Measurements from ENCODE around the gene PBX1. TPM values are rescaled to one million over a fixed set of nuclear protein-coding genes. Genes with fewer than 3 reads are reported as not detected.

The PBX1 gene
- total RNA-seq, 1 donor from 2014 or later: 4.8 TPM

GRCh38 chr1:164563721-164564360 is 4.9 kb downstream of the PBX1 start:
- no peak for DNase-seq (ENCODE audit: low read depth, low spot score)

- no peak for DNase-seq (ENCODE audit: low read depth, low spot score)
Observed at GRCh38 chr1:164564378-164564777, 5.4 kb downstream of the PBX1 start.

GRCh38 chr1:164565357-164565756 is 6.4 kb downstream of the PBX1 start:
- no peak for DNase-seq (ENCODE audit: low read depth, low spot score)

DNA sequence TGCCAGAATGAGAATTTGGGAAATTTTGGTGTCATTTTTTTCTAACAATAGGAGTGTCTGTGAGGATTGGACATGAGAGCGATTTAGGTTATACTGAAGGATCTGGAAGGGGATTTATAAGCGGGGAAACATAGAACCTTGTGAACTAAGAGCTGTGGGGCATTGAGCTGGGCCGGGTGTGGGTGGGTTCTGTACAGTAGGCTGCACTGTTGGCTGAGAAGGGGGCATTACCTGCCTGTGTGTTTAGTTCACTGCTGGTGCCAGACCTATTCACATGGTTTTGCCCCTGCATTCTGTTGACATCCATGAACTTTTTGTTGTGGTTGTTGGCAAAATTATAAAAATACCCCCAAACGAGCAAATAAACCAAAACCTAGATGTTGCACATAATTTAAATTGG is 8.8 kb downstream of the PBX1 start:
- no peak for DNase-seq (ENCODE audit: low read depth, low spot score)

DNA sequence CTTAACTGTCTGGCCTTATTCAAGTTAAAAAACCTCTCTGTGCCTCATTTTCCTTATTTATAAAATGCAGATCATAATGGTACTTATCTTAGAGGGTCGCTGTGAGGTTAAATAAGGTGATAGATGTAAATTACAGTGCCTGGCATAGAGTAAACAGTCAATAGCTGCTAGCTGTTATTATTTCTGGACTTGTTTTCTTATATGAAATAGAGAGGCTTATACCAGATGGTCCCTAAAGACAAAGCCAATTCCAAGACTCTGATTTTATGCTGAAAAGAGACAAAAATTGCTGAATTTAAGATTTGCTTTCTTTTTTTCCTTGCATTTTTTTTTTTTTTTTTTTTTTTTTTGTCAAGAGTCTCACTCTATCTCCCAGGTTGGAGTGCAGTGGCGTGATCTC is 10.3 kb downstream of the PBX1 start:
- no peak for DNase-seq (ENCODE audit: low read depth, low spot score)

GRCh38 chr1:164569866-164570265 is 10.9 kb downstream of the PBX1 start:
- DNase-seq (ENCODE audit: low read depth, low spot score): no peak

DNA sequence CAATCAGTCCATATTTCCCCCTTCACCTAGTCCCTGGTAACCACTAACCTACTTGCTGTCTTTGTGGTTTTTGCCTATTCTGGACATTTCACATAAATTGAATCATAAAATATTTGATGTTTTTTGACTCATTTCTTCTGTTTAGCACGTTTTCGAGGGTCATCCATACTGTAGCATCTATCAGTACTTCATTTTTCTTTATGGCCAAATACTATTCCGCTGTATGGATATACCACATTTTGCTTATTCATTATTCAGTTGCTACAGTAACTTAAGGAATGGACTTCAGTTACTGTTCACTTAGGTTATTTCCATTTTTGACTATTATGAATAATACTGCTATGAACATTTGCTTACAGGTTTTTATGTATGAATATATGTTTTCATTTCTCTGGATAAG is 12.3 kb downstream of the PBX1 start:
- DNase-seq (ENCODE audit: low read depth, low spot score): no peak

- no peak for DNase-seq (ENCODE audit: low read depth, low spot score)
Observed at GRCh38 chr1:164575356-164575886, 16.4 kb downstream of the PBX1 start.

- DNase-seq (ENCODE audit: low read depth, low spot score): no peak
Observed at GRCh38 chr1:164576291-164577271, 17.6 kb downstream of the PBX1 start.

DNA sequence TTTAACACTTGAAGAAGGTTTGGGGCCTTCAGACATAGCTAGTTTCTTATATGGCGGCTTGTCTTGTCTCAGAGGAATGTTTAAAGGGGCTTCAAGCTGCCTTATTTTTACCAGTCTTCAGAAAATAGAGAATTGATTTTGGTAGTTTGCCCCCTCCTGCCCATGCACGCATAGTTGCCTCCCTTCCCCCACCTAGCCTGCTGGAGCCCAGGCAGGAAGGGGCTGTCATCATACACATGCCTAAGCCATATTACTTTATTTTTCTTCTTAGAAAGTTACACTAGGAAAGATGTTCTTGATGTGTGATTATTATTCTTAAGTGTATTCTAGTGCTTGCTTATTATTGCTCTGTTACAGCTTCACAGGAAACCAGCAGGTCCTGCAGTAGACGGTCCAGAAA is 18.3 kb downstream of the PBX1 start:
- no peak for DNase-seq (ENCODE audit: low read depth, low spot score)

DNA sequence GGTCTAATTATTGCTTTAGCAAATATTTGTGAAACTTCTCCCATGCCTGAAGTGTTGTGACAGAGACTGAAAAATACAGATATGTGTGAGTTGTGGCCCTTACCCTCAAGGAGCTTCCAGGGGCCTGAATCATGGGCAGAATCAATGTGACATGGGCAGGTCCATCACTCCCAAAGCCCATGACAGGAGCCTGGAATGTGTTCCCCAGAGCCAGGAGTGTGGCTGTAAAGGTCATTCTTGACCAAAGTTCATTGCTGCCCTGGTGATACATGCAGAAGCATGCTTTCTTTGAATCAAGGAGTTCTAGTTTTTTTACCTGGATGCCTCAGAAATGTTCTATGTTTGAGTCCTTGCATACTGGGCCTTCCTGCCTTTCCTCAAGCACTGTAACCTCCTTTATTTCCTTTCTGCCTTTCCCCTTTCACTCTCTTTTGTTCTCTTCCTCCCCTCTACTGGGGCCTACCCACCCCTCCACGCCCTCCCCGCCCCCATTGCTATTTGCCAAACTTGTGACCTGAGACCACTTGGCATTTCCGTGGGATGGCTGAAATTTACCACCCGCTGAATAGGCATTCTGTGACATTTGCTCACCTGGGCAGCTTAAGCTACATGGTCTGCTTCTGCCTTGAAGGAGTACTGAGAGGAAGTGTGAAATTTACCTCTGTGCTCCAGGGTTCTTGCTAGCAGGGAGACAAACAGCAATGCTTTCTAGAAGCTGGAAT is 19.7 kb downstream of the PBX1 start:
- DNase-seq (ENCODE audit: low read depth, low spot score): no peak

- DNase-seq (ENCODE audit: low read depth, low spot score): no peak
Observed at GRCh38 chr1:164579381-164579780, 20.4 kb downstream of the PBX1 start.

GRCh38 chr1:164581762-164582161 is 22.8 kb downstream of the PBX1 start:
- DNase-seq (ENCODE audit: low read depth, low spot score): no peak

DNA sequence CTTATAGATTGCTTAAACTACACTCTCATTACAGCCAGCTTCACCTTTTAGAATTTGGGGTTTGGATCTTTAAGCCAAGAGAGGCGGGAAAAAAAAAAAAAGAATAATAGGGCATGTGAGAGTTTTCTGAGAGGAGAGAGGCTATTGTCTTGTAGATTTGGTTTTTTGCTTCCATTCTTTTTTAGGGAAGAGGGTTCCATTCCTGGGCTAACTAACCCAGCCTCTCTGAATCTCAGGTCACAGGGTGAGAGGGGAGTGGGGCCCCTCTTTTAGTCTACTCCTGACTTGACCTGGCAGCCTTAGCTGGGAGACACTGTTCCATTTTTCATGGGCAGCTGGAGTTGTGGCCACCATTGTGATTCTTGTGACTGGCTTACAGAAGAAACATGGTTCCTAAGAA is 24.2 kb downstream of the PBX1 start:
- no peak for DNase-seq (ENCODE audit: low read depth, low spot score)

DNA sequence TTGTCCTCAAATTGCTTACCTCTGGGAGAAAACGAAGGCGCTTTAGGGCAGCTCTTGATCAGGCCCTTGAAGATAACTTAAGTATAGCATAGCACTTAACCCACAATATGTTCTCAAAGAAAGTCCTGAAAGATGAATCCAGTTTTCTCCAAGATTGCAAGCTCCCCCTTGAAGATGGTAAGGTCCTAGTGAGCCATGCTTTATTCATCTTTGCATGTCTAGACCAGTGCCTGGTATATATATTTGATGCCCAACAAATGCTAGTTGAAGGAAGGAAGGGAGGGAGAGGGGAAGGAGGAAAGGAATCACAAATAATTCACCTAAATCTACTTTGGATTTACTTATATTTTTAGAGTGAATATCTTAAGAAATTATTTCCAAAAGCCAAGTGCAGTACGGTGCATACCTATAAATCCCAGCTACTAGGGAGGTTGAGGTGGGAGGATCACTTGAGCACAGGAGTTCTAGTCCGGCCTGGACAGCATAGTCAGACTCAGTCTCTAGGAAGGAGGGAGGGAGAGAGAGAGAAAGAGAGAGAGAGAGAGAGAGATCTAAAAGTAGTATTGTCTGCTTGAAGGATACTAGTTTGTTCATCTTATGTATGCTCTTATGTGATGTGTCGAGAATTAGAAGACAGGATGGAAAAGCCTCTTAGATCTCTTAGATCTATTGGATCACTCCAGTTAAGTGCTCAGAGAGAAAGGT is 25.0 kb downstream of the PBX1 start:
- no peak for DNase-seq (ENCODE audit: low read depth, low spot score)

GRCh38 chr1:164586591-164586990 is 27.6 kb downstream of the PBX1 start:
- DNase-seq (ENCODE audit: low read depth, low spot score): no peak

DNA sequence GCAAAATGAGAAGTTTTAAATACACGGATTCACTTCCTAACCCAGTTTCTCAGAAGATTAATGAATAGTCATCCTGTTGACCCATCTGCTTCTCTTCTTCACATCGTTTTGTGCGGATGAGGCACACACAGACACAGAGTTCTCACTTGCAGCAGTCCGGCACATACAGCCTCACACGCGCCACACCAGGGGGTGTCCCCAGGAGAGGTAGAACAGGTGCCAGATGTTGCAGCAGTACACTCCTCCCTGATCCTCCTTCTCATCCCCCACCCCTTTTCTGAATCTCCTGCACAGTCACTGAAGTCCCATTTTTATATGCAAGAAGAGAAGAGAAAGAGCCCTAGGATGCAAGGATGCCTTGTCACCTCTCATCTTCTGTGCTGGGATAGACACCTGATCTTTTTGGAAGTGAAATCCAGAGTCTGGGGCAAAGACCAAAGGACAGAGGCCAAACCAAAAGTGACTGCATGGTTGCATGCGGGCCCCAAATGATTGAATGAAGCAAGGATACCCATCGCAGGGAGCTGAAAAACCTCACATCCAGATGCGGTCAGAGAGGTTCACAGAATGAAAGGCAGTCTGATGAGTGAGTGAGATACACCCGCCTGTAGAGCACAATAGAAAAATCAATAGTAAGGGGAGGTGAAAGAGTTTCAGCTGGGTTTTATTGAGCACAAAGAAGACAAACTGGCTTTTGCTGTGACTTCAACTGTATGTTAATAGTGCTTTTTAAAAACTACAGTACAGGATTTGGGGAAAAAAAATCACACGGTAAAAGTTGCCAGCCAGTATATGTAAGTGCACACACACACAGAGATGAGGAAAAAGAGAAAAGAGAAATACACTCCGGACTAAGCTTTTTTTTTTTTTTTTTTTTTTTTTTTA is 28.9 kb downstream of the PBX1 start:
- DNase-seq (ENCODE audit: low read depth, low spot score): no peak

DNA sequence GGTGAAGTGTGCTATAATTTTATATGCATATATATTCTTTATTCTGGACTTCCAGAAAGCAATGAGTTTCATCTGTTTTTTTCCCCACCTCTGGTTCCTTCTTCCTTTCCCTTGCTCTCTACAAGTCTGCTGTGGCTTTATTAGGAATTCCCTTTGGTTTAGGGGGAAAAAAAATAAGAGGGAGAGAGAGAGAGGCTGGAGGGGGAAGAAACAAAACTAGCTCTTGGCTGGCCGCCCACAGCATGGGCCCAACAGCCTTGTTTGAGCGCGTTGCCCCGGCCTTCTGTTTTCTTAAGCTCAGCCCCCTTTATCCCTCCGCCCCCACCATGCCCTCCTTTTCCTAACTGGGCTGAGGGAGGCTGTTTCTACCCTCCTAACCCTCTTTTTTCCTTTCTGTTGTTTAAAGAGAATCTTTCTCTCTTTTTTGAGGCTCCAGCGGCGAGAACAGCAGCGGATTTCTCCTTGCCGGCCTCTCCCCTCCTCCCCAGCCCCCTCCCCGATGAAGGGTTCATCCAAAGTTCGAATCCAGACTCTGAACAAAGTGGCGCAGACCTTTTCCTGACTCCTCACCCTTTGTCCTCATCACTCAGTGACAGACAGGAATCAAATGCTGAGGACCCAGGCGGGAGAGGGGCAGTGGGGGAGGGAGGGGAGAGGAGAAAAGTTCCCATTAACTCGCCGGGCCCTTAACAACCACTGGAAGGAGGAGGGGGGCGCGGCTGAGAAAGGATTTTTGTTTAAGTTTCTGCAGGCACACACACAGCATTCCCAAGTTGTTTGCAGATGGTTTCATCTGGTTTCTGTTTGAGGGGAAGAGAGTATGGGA is 29.7 kb downstream of the PBX1 start:
- DNase-seq (ENCODE audit: low read depth, low spot score): no peak

- DNase-seq (ENCODE audit: low read depth, low spot score): no peak
Observed at GRCh38 chr1:164589408-164589807, 30.4 kb downstream of the PBX1 start.

Measured in pulmonary artery endothelial cell (primary cell).